ENCODE data around the gene GFRA4.
A peak's percentile ranks its signal among the peaks of the same experiment; 100 is the strongest.

The GFRA4 gene

GRCh38 chr20:3691897-3692296 lies 28.7 kb upstream of the GFRA4 start:
- Histone ChIP-seq H3K4ac (ENCODE audit: low read depth, low read length) (no peak overlapping the region), H3K79me1 (ENCODE audit: low read length) (no peaks in the 10 kb centered on the region), H3K79me2 (ENCODE audit: control insufficient read depth, insufficient read depth, low read length, poor library complexity) (no peaks in the 10 kb centered on the region), H2BK12ac (ENCODE audit: low read length) (no peak overlapping the region), H3K4me2 (ENCODE audit: low read length) (no peak overlapping the region), H3K4me3 (ENCODE audit: low read depth, low read length) (no peak overlapping the region), H2AFZ (ENCODE audit: insufficient read depth, low read length, poor library complexity) (no peak overlapping the region), H2AK5ac (ENCODE audit: low read length) (no peak overlapping the region), H3K9ac (ENCODE audit: low read length) (no peak overlapping the region), H3K23ac (ENCODE audit: low read length) (no peak overlapping the region), H2BK5ac (ENCODE audit: low read depth, low read length, poor library complexity) (no peak overlapping the region), H4K8ac (ENCODE audit: low read depth, low read length) (no peak overlapping the region), H4K91ac (ENCODE audit: low read depth, low read length) (no peak overlapping the region), H3K18ac (ENCODE audit: low read length) (no peak overlapping the region), H3K4me1 (ENCODE audit: control insufficient read depth in 1 of 2, insufficient read depth in 2 of 2, low read length in 2 of 2) (no peaks in the 10 kb centered on the region), H3K27me3 (ENCODE audit: insufficient read depth, low read length) (no peaks in the 10 kb centered on the region), H3K36me3 (ENCODE audit: control insufficient read depth in 1 of 2, insufficient read depth in 2 of 2, low read length in 2 of 2) (no peaks in the 10 kb centered on the region), H3K27ac (ENCODE audit: low read depth, low read length) (no peak overlapping the region), H3K9me3 (ENCODE audit: insufficient read depth, low read depth, low read length) (no peaks in the 10 kb centered on the region), H3K14ac (ENCODE audit: low read length) (no peak overlapping the region), H2BK120ac (ENCODE audit: insufficient read depth, low read length, poor library complexity) (no peak overlapping the region), H4K12ac (ENCODE audit: low read depth, low read length) (no peak overlapping the region)
- WGBS (ENCODE audit: extremely low coverage, insufficient coverage, insufficient read length), result no CpG with 5 or more reads among the region's 9 CpGs
- DNase-seq, result no peak

- Histone ChIP-seq H4K91ac (ENCODE audit: low read depth, low read length) (no peak overlapping the region), H2AFZ (ENCODE audit: insufficient read depth, low read length, poor library complexity) (no peak overlapping the region), H3K4me2 (ENCODE audit: low read length) (no peak overlapping the region), H2BK12ac (ENCODE audit: low read length) (no peak overlapping the region), H3K27ac (ENCODE audit: low read depth, low read length) (no peak overlapping the region), H2BK120ac (ENCODE audit: insufficient read depth, low read length, poor library complexity) (no peak overlapping the region), H3K79me2 (ENCODE audit: control insufficient read depth, insufficient read depth, low read length, poor library complexity) (no peaks in the 10 kb centered on the region), H3K4me1 (ENCODE audit: control insufficient read depth in 1 of 2, insufficient read depth in 2 of 2, low read length in 2 of 2) (no peaks in the 10 kb centered on the region), H3K4ac (ENCODE audit: low read depth, low read length) (no peak overlapping the region), H2AK5ac (ENCODE audit: low read length) (no peak overlapping the region), H4K8ac (ENCODE audit: low read depth, low read length) (no peak overlapping the region), H3K79me1 (ENCODE audit: low read length) (no peaks in the 10 kb centered on the region), H3K9me3 (ENCODE audit: insufficient read depth, low read depth, low read length) (no peaks in the 10 kb centered on the region), H2BK5ac (ENCODE audit: low read depth, low read length, poor library complexity) (no peak overlapping the region), H3K18ac (ENCODE audit: low read length) (no peak overlapping the region), H3K36me3 (ENCODE audit: control insufficient read depth in 1 of 2, insufficient read depth in 2 of 2, low read length in 2 of 2) (no peaks in the 10 kb centered on the region), H3K14ac (ENCODE audit: low read length) (no peak overlapping the region), H3K27me3 (ENCODE audit: insufficient read depth, low read length) (no peaks in the 10 kb centered on the region), H3K23ac (ENCODE audit: low read length) (no peak overlapping the region), H3K4me3 (ENCODE audit: low read depth, low read length) (no peak overlapping the region), H3K9ac (ENCODE audit: low read length) (no peak overlapping the region), H4K12ac (ENCODE audit: low read depth, low read length) (no peak overlapping the region)
- no peak for DNase-seq
- WGBS (ENCODE audit: extremely low coverage, insufficient coverage, insufficient read length), result no CpG with 5 or more reads among the region's 16 CpGs
These were observed 28.1 kb upstream of the GFRA4 start for GRCh38 chr20:3691306-3691705.

GRCh38 chr20:3690413-3690812 lies 27.2 kb upstream of the GFRA4 start:
- Histone ChIP-seq H4K8ac (ENCODE audit: low read depth, low read length) (no peak overlapping the region), H3K79me2 (ENCODE audit: control insufficient read depth, insufficient read depth, low read length, poor library complexity) (no peaks in the 10 kb centered on the region), H3K9ac (ENCODE audit: low read length) (no peak overlapping the region), H3K9me3 (ENCODE audit: insufficient read depth, low read depth, low read length) (no peaks in the 10 kb centered on the region), H3K36me3 (ENCODE audit: control insufficient read depth in 1 of 2, insufficient read depth in 2 of 2, low read length in 2 of 2) (no peaks in the 10 kb centered on the region), H2BK12ac (ENCODE audit: low read length) (no peak overlapping the region), H3K4me1 (ENCODE audit: control insufficient read depth in 1 of 2, insufficient read depth in 2 of 2, low read length in 2 of 2) (no peaks in the 10 kb centered on the region), H2AK5ac (ENCODE audit: low read length) (no peak overlapping the region), H4K91ac (ENCODE audit: low read depth, low read length) (no peak overlapping the region), H4K12ac (ENCODE audit: low read depth, low read length) (no peak overlapping the region), H2AFZ (ENCODE audit: insufficient read depth, low read length, poor library complexity) (no peak overlapping the region), H3K18ac (ENCODE audit: low read length) (no peak overlapping the region), H2BK120ac (ENCODE audit: insufficient read depth, low read length, poor library complexity) (no peak overlapping the region), H3K27me3 (ENCODE audit: insufficient read depth, low read length) (no peaks in the 10 kb centered on the region), H3K14ac (ENCODE audit: low read length) (no peak overlapping the region), H3K4me3 (ENCODE audit: low read depth, low read length) (peak overlapping the region; percentile 18), H3K79me1 (ENCODE audit: low read length) (no peaks in the 10 kb centered on the region), H3K27ac (ENCODE audit: low read depth, low read length) (no peak overlapping the region), H3K23ac (ENCODE audit: low read length) (no peak overlapping the region), H3K4ac (ENCODE audit: low read depth, low read length) (no peak overlapping the region), H3K4me2 (ENCODE audit: low read length) (no peak overlapping the region), H2BK5ac (ENCODE audit: low read depth, low read length, poor library complexity) (no peak overlapping the region)
- no CpG with 5 or more reads among the region's 3 CpGs for WGBS (ENCODE audit: extremely low coverage, insufficient coverage, insufficient read length)
- DNase-seq, result no peak

- WGBS (ENCODE audit: extremely low coverage, insufficient coverage, insufficient read length), result no CpG with 5 or more reads among the region's 11 CpGs
These were observed 26.8 kb upstream of the GFRA4 start for GRCh38 chr20:3689978-3690377.

More at GRCh38 chr20:3689978-3690377, 26.8 kb upstream of the GFRA4 start:
- DNase-seq, result no peak
- Histone ChIP-seq H2AK5ac (ENCODE audit: low read length) (no peak overlapping the region), H3K27me3 (ENCODE audit: insufficient read depth, low read length) (no peaks in the 10 kb centered on the region), H3K4me1 (ENCODE audit: control insufficient read depth in 1 of 2, insufficient read depth in 2 of 2, low read length in 2 of 2) (no peaks in the 10 kb centered on the region), H3K27ac (ENCODE audit: low read depth, low read length) (no peak overlapping the region), H3K23ac (ENCODE audit: low read length) (no peak overlapping the region), H3K36me3 (ENCODE audit: control insufficient read depth in 1 of 2, insufficient read depth in 2 of 2, low read length in 2 of 2) (no peaks in the 10 kb centered on the region), H2BK5ac (ENCODE audit: low read depth, low read length, poor library complexity) (no peak overlapping the region), H4K8ac (ENCODE audit: low read depth, low read length) (no peak overlapping the region), H3K4me2 (ENCODE audit: low read length) (no peak overlapping the region), H3K9ac (ENCODE audit: low read length) (no peak overlapping the region), H2BK120ac (ENCODE audit: insufficient read depth, low read length, poor library complexity) (no peak overlapping the region), H3K79me2 (ENCODE audit: control insufficient read depth, insufficient read depth, low read length, poor library complexity) (no peaks in the 10 kb centered on the region), H3K4me3 (ENCODE audit: low read depth, low read length) (peak overlapping the region; percentile 42), H3K14ac (ENCODE audit: low read length) (no peak overlapping the region), H2BK12ac (ENCODE audit: low read length) (no peak overlapping the region), H4K12ac (ENCODE audit: low read depth, low read length) (no peak overlapping the region), H3K18ac (ENCODE audit: low read length) (no peak overlapping the region), H4K91ac (ENCODE audit: low read depth, low read length) (no peak overlapping the region), H3K9me3 (ENCODE audit: insufficient read depth, low read depth, low read length) (no peaks in the 10 kb centered on the region), H2AFZ (ENCODE audit: insufficient read depth, low read length, poor library complexity) (no peak overlapping the region), H3K4ac (ENCODE audit: low read depth, low read length) (no peak overlapping the region), H3K79me1 (ENCODE audit: low read length) (no peaks in the 10 kb centered on the region)
